VCaP (cell line): ENCODE data around the gene AIFM3.

Experiments
- H3K27ac ChIP-seq: fragments of 450-650 bp; 2 replicates; pipeline ENCODE4 v1.5.1; 2017
- CTCF ChIP-seq: fragments of 450-650 bp; conservative IDR thresholded peaks from 2 replicates; pipeline ENCODE4 v1.5.1; 2017; ENCODE audit warnings: mild to moderate bottlenecking, moderate library complexity

Gene AIFM3

GRCh38 chr22:21022955-21023614 lies 56.0 kb downstream of the AIFM3 start:
- no peak for TF ChIP-seq CTCF
- no peak overlapping the region for H3K27ac ChIP-seq

DNA sequence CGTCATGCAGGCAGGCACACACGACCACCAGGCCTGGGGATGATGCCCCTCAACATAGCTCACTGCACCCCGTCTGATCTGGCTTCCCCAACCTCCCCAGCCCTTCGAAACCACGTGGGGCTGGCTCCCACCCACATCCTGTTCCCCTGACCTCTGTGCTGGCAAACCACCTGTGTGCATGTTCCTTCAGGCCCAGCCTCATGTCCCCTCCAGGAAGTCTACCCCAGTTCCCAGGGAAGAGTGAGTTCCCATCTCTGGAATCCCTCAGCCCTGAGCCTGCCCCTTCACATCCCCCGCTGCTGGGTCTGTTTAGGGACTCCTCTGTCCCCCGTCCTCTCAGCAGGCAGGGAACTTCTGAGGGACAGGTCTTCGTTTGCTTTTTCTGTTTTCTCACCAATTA lies 58.2 kb downstream of the AIFM3 start:
- no peak for TF ChIP-seq CTCF
- H3K27ac ChIP-seq: no peak overlapping the region

DNA sequence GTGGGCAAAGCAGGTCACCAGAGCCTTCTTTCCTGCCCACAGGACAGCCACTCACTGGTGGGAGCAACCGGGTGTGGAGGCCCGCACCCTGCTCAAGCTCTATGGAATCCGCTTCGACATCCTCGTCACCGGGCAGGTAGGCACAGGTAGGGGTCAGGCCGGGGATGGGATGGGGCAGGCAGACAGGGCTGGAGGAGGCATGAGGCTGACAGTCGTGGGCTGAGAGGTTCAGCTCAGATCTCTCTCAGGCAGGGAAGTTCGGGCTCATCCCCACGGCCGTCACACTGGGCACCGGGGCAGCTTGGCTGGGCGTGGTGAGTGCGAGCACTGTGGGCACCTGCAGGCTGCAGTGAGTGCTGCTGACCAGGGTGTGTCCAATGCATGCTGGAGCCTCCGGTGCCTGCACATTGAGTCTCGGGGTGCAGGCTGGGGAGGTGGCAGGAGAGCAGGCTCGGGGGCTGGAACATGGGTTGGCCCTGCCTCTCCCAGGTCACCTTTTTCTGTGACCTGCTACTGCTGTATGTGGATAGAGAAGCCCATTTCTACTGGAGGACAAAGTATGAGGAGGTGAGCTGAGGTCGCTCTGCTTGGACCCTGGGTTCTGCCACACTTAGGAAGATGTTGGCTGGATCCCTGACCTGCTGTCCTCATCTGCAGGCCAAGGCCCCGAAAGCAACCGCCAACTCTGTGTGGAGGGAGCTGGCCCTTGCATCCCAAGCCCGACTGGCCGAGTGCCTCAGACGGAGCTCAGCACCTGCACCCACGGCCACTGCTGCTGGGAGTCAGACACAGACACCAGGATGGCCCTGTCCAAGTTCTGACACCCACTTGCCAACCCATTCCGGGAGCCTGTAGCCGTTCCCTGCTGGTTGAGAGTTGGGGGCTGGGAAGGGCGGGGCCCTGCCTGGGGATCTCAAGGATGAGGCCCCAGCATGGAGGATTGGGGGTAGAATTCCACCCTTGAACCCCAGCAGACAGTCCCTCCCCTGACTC lies 59.0 kb downstream of the AIFM3 start:
- H3K27ac ChIP-seq: no peak overlapping the region
- TF ChIP-seq CTCF: no peak

DNA sequence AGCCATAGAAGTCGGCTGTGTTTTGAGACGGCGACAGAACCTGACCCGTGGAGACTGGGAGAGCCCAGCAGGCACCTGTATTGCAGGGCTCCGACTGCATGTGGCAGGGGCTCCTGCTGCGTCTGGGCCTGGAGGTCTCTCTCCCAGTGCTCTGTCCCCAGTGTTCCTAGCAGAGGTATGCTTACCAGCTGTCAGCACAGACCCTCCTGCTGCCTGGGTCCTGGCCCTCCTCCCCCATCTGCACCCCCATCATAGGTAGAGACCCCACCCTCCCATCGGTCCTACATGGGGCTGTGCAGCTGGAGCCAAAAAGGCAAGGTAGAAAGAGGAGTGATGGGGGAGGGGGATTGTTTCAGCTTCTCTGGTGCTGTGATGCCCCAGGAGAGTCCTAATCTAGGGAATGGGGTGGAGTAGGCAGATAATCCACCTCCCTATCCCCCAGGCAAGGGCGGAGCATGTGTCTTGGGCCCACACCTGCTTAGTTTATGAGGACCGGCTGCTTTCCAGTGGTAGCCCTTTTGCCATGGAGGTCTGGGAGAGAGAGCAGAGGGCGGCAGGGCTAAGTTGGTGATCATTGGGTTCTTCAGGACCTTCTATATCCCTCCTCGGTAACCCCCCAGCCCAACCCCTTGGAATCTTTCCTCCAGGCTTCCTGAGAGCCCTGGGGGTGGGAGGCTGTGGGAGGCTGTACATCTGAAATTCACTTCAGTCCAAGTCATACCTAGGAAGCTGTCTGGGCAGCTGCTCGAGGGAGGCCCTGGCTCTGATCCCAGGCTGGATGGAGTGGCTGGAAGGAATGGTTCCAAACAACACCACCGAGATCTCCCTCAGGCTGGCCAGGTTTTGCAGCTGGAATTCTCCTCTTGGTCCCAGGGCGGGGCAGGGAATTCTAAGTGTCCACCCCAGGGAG lies 60.0 kb downstream of the AIFM3 start:
- H3K27ac ChIP-seq: no peak overlapping the region
- no peak for TF ChIP-seq CTCF

DNA sequence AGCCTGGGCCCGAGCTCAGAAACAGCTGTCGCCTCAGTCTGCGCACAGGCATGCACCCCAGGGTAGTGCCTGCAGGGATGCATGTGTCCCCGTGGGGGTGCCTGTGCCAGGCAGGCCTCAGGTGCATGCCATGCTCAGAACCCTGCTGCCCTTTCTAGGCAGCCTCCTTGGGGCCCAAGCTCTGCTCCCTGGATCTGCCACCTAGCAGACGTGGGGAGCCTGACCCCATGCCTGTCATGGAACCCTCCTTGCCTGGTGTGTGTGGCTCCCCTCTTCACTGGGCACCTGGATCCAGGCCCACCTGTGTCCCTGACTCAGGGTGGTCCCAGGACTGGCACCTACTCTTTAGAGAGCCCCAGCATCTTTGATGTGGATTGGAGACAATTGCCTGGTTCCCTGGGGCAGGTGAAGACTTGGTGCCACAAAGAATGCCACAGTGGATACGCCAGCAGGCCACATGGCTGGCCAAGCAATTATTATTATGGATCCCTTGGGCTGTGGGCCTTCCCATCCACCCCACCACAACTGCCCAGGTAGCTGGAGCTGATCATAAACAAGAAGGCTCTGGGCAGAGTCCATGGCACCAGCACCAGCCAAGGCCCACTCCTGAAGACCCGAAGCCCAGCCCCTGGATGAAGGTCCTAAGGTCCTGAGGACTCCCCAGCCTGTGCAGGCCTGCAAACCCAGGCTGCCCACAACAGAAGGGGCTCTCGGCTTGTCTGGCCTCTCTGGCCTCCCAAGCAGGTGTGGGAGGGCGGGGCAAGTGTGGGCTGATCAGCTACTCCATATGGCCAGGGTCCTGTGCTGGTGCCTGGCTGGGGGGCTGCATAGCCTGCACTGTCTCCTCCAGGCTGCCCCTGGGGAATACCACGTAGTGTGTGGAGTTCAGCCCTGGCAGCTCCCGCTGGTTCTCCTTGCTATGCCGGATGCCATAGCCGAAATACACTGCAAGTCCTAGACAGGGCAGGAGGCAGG lies 61.5 kb downstream of the AIFM3 start:
- no peak overlapping the region for H3K27ac ChIP-seq
- no peak for TF ChIP-seq CTCF

GRCh38 chr22:21029486-21030025 lies 62.5 kb downstream of the AIFM3 start:
- no peak overlapping the region for H3K27ac ChIP-seq
- no peak for TF ChIP-seq CTCF
